Activated B cell treated with CpG ODN at 0.5 μM for 24 hours (primary cell): ENCODE data around the gene PDIK1L. TPM values are rescaled to one million over a fixed set of nuclear protein-coding genes. Genes with fewer than 3 reads are reported as not detected.

ENCODE experiments used
- ATAC-seq: fragments of 200-7000 bp; cut with Tn5 transposase; one replicate; pipeline ENCODE4 v1.10.0; 2021; ENCODE audit warnings: low read depth, mild to moderate bottlenecking, moderate library complexity
- CTCF ChIA-PET: fragments of 350-600 bp; sonication (Branson Sonifier 250); formaldehyde crosslinking; loops from one replicate; lab custom pipeline; 2021; ENCODE audit warnings: antibody characterized with exemption; lab: Charles Lee
- POLR2A ChIA-PET: fragments of 350-600 bp; sonication (Branson Sonifier 250); formaldehyde crosslinking; loops from one replicate; lab custom pipeline; 2021; ENCODE audit warnings: antibody characterized with exemption; lab: Charles Lee
- DNase-seq: peaks from one replicate; pipeline ENCODE4 v3.0.0; 2022
- H3K27ac Mint-ChIP-seq: one replicate; pipeline ENCODE4 v1.8.0; 2020; ENCODE audit warnings: mixed read lengths
- H3K27me3 Mint-ChIP-seq: one replicate; pipeline ENCODE4 v1.8.0; 2021; ENCODE audit warnings: mixed read lengths
- H3K36me3 Mint-ChIP-seq: one replicate; pipeline ENCODE4 v1.8.0; 2021; ENCODE audit warnings: low read depth, mixed read lengths
- H3K4me1 Mint-ChIP-seq: one replicate; pipeline ENCODE4 v1.8.0; 2021; ENCODE audit warnings: mixed read lengths
- H3K4me3 Mint-ChIP-seq: one replicate; pipeline ENCODE4 v1.8.0; 2020; ENCODE audit warnings: mild to moderate bottlenecking, mixed read lengths
- H3K9me3 Mint-ChIP-seq: one replicate; pipeline ENCODE4 v1.8.0; 2020; ENCODE audit warnings: mixed read lengths
- CTCF ChIP-seq: fragments of 200-600 bp; IDR thresholded peaks from one replicate; pipeline ENCODE4 v1.8.0; 2022; ENCODE audit warnings: antibody characterized with exemption, mild to moderate bottlenecking
- intact Hi-C: fragments of 100-400 bp; cut with micrococcal nuclease; formaldehyde crosslinking; loops from one replicate; pipeline ENCODE4 v1.15.1; 2024
- total RNA-seq: library from RNA; stranded (reverse); gene quantifications from 2 replicates; pipeline ENCODE4 v1.2.3, GENCODE V29; 2022

PDIK1L gene
- total RNA-seq, 1 donor from 2014 or later = 10.5 TPM

GRCh38 chr1:26075421-26076144 is 36.0 kb upstream of the PDIK1L start:
- no peak overlapping the region for H3K4me3 Mint-ChIP-seq
- TF ChIP-seq CTCF = no peak
- peaks cover 21% of the 10 kb centered on the region for H3K27me3 Mint-ChIP-seq
- POLR2A ChIA-PET = no interaction called here
- no peak overlapping the region for H3K27ac Mint-ChIP-seq
- ATAC-seq (no peak), DNase-seq (no peak)
- no peaks in the 10 kb centered on the region for H3K36me3 Mint-ChIP-seq
- intact Hi-C loops = no loop called here
- H3K4me1 Mint-ChIP-seq = no peaks in the 10 kb centered on the region
- CTCF ChIA-PET = no interaction called here
- H3K9me3 Mint-ChIP-seq = no peaks in the 10 kb centered on the region

GRCh38 chr1:26077524-26077923 is 34.1 kb upstream of the PDIK1L start:
- ATAC-seq (no peak), DNase-seq (no peak)
- intact Hi-C loops = no loop called here
- Mint-ChIP-seq H3K4me3 (no peak overlapping the region), H3K27me3 (peaks cover 16% of the 10 kb centered on the region), H3K27ac (no peak overlapping the region), H3K4me1 (no peaks in the 10 kb centered on the region), H3K9me3 (no peaks in the 10 kb centered on the region), H3K36me3 (no peaks in the 10 kb centered on the region)
- POLR2A ChIA-PET = no interaction called here
- no peak for TF ChIP-seq CTCF
- CTCF ChIA-PET = no interaction called here

GRCh38 chr1:26078286-26079177 is 33.1 kb upstream of the PDIK1L start:
- ATAC-seq (no peak), DNase-seq (no peak)
- Mint-ChIP-seq H3K4me1 (no peaks in the 10 kb centered on the region), H3K27ac (no peak overlapping the region), H3K36me3 (no peaks in the 10 kb centered on the region), H3K27me3 (peaks cover 19% of the 10 kb centered on the region), H3K9me3 (no peaks in the 10 kb centered on the region), H3K4me3 (no peak overlapping the region)
- TF ChIP-seq CTCF = no peak
- ChIA-PET POLR2A (no interaction called here), CTCF (no interaction called here)
- intact Hi-C loops = no loop called here

GRCh38 chr1:26079178-26079563 is 32.5 kb upstream of the PDIK1L start:
- DNase-seq (no peak), ATAC-seq (no peak)
- no peak for TF ChIP-seq CTCF
- no peak overlapping the region for H3K4me3 Mint-ChIP-seq
- H3K27me3 Mint-ChIP-seq = peaks cover 21% of the 10 kb centered on the region
- H3K4me1 Mint-ChIP-seq = no peaks in the 10 kb centered on the region
- no peaks in the 10 kb centered on the region for H3K9me3 Mint-ChIP-seq
- ChIA-PET CTCF (no interaction called here), POLR2A (no interaction called here)
- intact Hi-C loops = no loop called here
- H3K36me3 Mint-ChIP-seq = no peaks in the 10 kb centered on the region
- no peak overlapping the region for H3K27ac Mint-ChIP-seq
